A549 (cell line): ENCODE measurements around the gene NPLOC4.

ENCODE experiments used
- HDAC2 ChIP-seq: fragments of 200-600 bp; sonication (generic); IDR thresholded peaks from 2 replicates; pipeline ENCODE4 v1.6.1; 2016
- HOXA7 ChIP-seq: fragments of 250-450 bp; sonication (Bioruptor Pico); IDR thresholded peaks from 2 replicates; pipeline ENCODE4 v1.5.0; 2020; ENCODE audit warnings: mild to moderate bottlenecking, moderate library complexity
- TF ChIP-seq, protein P1 (sequence below): fragments of >200 bp; sonication (Bioruptor Twin); formaldehyde crosslinking; IDR thresholded peaks from 3 replicates; pipeline ENCODE4 v1.5.1; 2016

DNA sequence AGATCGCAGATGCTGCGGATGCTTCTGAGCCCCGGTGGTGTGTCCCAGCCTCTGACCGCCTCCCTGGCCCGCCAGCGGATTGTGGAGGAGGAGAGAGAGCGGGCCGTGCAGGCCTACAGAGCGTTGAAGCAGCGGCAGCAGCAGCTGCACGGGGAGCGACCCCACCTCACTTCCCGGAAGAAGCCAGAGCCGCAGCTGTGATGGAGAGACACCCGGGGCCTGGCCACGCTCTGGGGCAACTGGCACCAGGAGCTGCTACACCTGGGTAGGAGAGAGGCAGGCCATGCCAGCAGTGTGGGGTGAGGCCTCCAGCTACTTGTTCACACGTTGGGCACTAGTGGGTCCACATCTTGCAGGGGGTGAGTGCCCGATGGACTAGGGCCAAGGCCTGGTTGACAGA lies 35.6 kb upstream of the NPLOC4 start:
- no peak for TF ChIP-seq HOXA7 (CRISPR knock-in tag)
- TF ChIP-seq, protein P1, sequence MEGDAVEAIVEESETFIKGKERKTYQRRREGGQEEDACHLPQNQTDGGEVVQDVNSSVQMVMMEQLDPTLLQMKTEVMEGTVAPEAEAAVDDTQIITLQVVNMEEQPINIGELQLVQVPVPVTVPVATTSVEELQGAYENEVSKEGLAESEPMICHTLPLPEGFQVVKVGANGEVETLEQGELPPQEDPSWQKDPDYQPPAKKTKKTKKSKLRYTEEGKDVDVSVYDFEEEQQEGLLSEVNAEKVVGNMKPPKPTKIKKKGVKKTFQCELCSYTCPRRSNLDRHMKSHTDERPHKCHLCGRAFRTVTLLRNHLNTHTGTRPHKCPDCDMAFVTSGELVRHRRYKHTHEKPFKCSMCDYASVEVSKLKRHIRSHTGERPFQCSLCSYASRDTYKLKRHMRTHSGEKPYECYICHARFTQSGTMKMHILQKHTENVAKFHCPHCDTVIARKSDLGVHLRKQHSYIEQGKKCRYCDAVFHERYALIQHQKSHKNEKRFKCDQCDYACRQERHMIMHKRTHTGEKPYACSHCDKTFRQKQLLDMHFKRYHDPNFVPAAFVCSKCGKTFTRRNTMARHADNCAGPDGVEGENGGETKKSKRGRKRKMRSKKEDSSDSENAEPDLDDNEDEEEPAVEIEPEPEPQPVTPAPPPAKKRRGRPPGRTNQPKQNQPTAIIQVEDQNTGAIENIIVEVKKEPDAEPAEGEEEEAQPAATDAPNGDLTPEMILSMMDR: no peak
- no peak for TF ChIP-seq HDAC2
